Uterus (tissue), 2 donors: Measurements from ENCODE around the gene SLC1A6.

Source experiments
- CTCF ChIP-seq, 4 experiments: fragments of 200-600 bp in 2 of 4; fragments of 450-650 bp in 2 of 4; sonication (generic) in 2 of 4; IDR thresholded peaks; one replicate each; pipeline ENCODE4 v1.5.1; 2016 to 2019; ENCODE audit warnings: antibody characterized with exemption in 4 of 4, mild to moderate bottlenecking in 2 of 4, moderate library complexity in 1 of 4
- POLR2A ChIP-seq, 2 donors: fragments of 450-650 bp; IDR thresholded peaks; one replicate each; pipeline ENCODE4 v1.6.1; 2016; ENCODE audit warnings: antibody characterized with exemption in 2 of 2, mild to moderate bottlenecking in 1 of 2, moderate library complexity in 1 of 2

- no peak for TF ChIP-seq CTCF (IDR thresholded peaks at IDR 0.05)
- TF ChIP-seq POLR2A (IDR thresholded peaks at IDR 0.05), result no peak
Measured at GRCh38 chr19:14941189-14941588, 38.5 kb downstream of the SLC1A6 start, which contains the start of gene OR7C2.
